SW 1271 (cell line): ENCODE data around the gene KRT8.
"Not testable (repeated sequence)": the region's sequence is repeated elsewhere in the genome, so short reads cannot be mapped to it uniquely, and the experiment has no call there.

Experiments
- DNase-seq, 2 experiments: peaks; one replicate each; lab custom pipeline; 2025; lab: John Stamatoyannopoulos, UW

Gene KRT8

DNA sequence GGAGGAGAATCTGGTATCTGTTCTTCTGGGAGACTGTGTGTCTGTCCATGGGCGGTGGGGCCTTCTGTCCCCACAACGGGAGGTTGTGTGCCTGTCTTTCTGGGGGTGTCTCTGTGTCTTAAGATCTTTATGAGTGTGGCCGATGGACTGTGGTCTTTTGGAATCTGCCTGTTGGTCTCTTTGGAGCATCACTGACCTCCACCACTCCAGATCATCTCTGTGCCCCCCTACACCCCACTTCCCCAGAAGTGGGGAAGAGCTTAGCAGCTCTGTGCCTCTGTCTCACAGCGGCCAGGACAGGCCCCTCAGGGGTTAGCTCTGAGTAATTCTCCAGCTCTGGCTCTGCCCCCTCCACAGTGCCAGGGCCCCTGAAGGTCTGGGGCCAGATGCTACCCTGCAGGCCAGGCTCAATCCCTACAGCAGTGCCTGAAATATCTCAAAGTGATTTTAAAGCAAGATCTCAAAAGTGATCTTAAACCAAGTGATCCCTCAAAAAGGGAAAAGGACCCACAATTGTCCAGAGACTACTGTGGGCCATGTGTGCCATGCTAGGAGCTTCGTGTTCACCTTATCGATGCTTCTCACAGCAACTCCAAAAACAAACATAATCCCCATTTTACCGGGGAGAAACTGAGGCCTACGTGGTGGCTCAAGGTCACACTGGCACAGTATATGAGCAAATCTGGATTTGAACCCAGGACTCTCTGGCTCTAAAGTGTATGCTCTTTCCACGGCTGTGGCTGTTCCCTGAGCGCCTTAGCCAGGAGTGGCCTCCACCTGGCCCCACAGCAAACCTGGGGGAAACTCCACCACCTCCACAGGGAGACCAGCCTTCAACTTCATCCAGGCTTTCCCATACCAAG, 30.1 kb downstream of the KRT8 start:
- no peak for DNase-seq

DNA sequence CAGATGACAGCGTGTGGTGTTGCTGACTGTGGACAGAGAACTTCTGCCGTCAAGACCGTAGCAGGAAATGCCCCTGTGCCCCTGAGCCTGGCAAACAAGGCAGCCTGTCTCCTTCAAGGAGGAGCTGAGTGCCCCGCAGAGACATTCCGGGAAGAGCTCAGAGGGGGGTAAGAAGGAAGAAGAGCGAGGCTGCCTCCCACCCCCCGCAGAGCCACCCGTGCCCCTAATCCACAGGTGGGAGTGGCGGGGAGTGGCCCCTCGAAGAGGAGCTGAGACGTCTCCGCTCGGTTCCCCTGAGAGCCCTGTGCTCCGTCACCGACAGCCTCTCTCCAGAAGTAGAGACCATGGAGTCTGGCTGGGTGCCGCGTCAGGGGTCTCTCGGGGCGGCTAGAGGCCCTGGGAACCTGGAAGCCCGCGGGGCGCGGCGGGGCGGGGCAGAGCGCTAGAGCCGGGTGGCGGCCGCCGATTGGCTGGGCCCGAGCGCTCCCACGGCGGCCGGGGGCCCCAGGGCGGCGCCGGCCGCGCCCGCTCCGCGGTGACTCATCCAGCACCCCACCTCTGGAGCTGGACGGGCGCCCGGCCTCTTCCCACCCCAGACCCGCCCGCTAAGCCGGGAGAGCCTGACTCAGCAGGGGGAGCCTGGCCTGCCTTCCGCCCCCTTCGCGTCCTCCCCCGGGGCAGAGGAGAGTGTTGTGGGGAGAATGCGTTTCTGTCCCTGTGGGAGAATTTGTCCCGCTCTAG, 30.9 kb downstream of the KRT8 start:
- peak; percentile 19 to 40 for DNase-seq

GRCh38 chr12:52873513-52873831, 31.4 kb downstream of the KRT8 start:
- no peak for DNase-seq

DNA sequence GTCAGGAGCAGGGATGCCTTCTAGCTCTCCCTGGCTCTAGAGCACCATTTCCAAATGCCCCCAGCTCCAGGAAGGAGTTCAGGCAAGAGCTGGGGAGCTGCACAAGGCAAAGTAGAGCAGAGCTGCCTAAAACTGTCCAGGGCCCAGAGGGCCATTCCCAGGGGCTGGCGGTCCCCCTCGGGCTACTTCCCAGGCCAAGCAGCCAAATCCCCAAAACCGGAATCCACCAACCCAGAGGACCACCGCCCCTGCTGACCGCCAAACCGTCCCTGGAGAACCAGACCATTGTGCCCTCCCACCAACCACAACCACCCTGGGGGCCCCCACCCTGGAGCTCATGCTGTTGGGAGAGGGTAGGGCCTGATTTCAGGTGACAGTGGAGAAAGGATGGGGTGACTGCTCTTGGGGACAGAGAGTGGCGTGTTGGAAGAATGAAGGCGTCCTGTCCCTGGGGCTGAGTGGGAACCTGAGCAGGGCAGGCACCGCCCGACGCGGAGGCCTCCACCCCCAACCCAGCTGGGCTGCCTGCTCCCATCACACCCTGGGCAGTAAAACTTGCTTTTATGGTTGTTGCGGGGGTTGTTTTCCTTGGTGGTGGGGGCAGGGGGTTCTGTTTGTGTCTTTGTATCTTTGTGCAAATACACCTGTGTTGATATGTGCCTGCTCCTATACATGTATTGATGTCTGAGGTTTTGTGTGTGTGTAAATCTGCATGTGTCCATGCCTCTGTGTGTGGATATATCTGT, 32.1 kb downstream of the KRT8 start:
- no peak for DNase-seq

DNA sequence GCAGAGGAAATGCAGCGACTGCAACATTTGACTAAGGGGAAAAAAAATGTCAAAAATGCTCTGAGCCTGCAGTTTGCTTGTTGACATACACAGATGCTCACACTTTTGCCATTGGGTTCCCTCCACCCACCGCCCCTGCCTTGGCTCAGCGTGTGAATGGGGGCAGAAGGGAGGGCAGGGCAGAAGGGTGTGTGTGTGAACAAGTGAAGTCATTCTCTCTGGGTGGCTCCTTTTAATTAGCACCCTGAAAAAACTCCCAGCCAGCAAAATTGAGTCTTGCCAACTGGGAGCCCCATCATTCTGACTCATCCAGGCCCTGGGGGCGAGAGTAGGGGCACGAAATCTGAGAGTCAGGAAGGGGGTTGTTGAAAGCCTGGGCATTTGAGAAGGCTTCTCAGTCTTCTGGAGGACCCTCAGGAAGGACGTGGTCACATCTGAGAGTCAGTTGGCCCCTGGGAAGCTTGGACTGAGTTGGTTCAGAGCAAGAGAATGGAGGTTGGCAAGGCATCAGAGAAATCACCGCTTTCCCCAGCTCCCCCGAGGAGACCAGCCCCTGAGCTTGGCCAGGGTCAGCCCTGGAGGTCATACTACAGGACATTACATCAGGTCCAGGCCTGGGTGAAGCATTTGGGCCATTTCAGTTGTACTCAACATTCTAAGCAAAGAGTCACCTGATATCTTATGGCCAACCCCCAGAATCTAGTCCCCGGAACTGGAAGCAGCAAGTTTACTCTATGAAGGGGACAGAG, 33.4 kb downstream of the KRT8 start:
- DNase-seq = peak; percentile 17 to 37

DNA sequence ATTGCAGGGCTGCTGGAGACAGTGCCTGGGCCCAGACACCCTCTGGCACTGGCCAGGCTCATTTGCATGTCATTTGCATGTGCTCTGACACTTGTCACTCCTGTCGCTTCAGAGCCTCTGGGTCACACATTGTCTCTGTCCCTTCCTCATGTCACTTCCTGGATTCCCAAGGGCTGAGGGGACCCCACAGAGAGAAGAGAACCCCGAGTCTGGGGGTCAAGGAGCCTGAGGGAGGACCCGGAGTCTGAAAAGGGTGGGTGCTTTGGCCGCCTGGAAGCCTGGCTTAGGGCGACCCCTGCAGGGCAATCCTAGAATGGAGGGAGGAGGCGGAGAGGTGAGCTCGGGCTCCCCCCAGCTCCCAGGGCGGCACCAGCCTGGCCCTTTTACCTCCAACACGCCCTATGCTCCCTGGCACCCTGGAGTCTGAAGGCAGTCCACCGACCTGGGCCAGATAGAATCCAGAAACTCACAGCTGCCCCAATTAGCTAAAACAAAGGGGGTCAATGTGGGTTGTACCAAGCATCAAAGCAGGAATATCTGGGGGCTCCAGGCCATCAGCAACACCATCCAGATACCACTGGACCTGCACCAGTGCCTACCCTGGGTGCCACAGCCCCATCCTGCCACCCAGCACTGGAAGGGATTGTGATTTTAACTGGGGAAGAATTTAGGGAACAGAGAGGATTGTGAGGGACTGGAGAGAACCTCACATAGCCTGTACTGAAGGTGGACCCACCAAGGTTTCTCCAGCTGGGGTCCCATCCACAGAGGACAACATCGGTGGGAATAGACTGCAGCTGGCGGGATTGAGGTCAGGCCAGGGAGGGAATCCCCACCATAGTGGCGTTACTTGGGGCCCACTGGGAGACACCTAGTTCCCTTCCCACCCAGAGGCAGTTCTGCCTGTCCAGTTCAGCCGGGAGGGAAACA, 34.2 kb downstream of the KRT8 start:
- DNase-seq = peak in 1 of 2 experiments; percentile 44

GRCh38 chr12:52867642-52868041, 37.2 kb downstream of the KRT8 start:
- DNase-seq = no peak

GRCh38 chr12:52867152-52867551, 37.7 kb downstream of the KRT8 start:
- no peak for DNase-seq

GRCh38 chr12:52865090-52865944, 39.6 kb downstream of the KRT8 start:
- peak; percentile 40 to 79 for DNase-seq

- DNase-seq = no peak
Measured at GRCh38 chr12:52862023-52862422, 42.9 kb downstream of the KRT8 start.

DNA sequence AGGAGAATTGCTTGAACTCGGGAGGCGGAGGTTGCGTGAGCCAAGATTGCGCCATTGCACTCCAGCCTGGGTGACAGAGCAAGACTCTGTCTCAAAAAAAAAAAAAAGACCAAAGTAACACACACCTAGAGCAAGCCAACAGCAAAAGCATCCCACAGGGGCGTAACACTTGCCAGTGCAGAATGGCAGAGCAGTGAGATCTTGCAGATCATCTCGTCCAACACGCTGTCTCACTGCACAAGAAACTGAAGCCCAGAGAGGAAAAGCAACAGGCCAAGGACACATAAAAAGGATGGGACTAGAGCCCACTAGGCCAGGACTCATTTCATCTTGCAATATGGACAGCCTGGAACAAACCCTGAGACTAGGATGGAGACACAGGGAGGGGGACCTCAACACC, 43.4 kb downstream of the KRT8 start:
- DNase-seq = no peak

DNA sequence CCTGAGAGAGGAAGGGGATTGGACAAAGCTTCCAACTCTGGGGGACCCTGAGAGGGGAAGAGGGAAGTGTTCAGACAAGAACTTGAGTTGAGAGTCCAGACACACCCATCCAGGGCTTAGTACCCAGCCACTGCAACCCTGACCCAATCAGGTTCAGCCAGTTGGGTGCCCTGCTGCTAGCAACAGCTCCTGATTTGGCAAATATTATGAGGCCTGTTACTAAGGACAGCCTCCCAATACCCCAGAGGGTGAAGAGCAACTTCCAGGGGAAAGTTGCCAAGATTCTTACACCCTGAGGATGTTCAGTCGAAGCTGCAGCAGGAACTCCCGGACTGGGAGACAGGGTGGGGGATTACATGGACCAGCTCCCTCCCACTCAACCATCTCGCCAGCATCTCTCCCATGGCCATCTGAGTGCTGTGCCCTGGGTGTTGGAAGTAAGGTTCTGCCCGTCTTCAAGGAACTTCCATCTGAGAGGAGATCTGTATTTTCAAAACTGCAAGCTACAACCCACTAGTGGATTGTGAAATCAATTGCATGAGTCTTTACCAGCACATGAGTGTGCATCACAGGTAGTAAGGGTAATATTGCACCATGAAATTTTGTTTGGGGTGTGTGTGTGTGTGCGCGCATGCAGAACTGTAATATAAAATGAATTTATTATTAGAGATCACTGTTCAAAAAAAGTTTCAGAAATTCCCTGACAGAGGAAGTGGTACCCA, 44.6 kb downstream of the KRT8 start:
- DNase-seq = no peak

GRCh38 chr12:52857500-52857899, 47.4 kb downstream of the KRT8 start:
- DNase-seq = no peak

DNA sequence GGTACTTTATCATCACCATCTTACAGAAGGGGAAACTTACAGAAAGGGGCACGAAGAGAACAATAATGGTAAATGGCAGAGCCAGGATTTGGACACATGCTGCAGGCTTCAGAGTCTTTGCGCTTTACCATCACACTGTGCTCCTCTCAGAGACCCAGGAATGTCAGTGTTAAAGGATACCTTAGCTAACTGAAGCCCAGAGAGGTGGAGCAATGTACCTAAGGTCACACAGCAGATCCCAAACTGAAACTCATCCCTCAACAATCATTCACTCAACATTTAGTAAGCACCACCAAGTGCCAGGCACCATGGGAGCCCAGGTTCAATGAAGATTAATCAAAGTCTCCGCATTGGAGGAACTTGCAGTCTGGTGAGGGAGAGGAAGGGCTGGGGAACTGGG, 48.1 kb downstream of the KRT8 start:
- DNase-seq = no peak

DNA sequence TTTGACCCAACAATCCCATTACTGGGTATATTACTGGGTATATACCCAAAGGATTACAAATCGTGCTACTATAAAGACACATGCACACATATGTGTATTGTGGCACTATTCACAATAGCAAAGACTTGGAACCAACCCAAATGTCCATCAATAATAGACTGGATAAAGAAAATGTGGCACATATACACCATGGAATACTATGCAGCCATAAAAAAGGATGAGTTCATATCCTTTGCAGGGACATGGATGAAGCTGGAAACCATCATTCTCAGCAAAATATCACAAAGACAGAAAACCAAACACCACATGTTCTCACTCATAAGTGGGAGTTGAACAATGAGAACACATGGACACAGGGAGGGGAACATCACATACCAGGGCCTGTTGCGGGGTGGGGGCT, 48.8 kb downstream of the KRT8 start:
- DNase-seq = not testable (repeated sequence)

DNA sequence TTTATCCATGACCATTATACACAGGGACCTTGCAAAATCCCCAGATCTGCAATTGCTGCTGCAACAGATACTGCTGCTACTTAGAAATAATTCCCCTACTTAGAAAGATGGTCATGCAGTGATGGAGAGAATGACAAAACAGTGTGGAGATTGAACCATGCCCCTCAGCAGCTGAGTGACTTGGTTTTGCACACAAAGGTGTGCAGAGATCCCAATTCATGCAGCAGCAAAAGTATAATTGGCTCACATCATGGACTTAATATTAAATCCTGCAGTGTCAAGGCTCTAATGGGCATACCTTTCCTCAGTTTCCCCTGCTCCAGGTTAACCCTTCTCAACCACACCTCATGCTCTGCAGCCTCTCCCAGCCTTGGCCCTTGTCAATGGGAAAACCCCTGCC, 53.1 kb downstream of the KRT8 start:
- DNase-seq = no peak

GRCh38 chr12:52850681-52851080, 54.2 kb downstream of the KRT8 start:
- no peak for DNase-seq

DNA sequence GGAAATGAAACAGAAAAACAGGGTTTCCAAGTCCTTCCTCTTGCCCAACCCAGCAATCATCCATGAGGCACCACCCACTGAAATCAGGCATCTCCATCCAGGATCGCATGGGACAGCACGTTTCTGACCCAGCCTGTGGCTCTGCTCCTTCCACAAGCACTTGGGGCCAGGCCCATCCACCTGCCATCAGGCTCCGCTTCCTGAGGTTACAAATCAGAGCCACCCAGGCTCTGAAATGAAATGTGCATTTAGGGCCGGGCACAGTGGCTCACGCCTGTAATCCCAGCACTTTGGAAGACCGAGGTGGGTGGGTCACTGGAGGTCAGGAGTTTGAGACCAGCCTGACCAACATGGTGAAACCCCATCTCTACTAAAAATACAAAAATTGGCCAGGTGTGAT, 55.4 kb downstream of the KRT8 start:
- no peak for DNase-seq

DNA sequence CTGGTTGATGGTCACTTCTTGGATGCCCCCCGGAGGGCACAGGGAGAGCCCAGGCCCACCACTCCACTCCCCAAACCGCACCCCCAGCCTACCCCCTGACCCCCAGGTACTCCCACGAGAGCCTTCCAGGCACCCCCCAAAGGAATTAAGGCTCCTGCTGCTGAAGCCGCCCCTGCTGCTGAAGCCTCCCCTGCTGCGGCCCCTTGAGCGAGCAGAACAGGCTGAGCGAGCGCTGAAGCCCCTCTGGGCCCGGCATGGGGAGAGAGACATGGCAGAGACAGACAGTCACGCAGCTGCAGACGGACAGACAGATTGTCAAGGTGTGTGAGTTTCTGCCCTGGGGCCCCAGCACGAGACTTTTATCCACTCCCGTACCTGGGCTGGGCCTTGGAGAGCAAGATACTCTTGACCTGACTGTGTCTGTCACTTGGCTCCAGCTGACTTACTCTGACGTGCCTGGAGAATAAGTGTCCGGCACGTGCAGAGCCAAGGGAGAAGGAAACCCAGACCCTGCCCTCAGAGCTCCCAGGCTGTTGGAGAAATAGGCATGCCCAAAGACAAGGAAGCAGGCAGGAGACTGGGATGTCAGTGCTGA, 56.1 kb downstream of the KRT8 start, which contains the start of gene KRT78:
Gene KRT78, minus strand, starts transcription at position 334 of the 595 bp plus-strand sequence. Its CDS starts 64 bp downstream, at position 270.
- DNase-seq = no peak
